ENCODE data around the gene KLRG1. TPM values are rescaled to one million over a fixed set of nuclear protein-coding genes. Genes with fewer than 3 reads are reported as not detected.

The KLRG1 gene
- 1 to 10 TPM in 1 of 2 donors, under 1 TPM in 1; 0.40 to 1.5 TPM for total RNA-seq
- long read RNA-seq, partial matches to known transcripts = 0 of 1 reads
- long read RNA-seq, other reads (novel, unspliced or antisense) = 1 of 1 reads

- no peak for ATAC-seq
- intact Hi-C loops (cut with DNase I, micrococcal nuclease) = no loop called here
- no peak for DNase-seq
Measured at GRCh38 chr12:8989413-8989812, at the start of gene KLRG1. Gene KLRG1, plus strand, starts transcription at chr12:8989546. Its CDS starts 90 bp downstream, at chr12:8989636.

DNA sequence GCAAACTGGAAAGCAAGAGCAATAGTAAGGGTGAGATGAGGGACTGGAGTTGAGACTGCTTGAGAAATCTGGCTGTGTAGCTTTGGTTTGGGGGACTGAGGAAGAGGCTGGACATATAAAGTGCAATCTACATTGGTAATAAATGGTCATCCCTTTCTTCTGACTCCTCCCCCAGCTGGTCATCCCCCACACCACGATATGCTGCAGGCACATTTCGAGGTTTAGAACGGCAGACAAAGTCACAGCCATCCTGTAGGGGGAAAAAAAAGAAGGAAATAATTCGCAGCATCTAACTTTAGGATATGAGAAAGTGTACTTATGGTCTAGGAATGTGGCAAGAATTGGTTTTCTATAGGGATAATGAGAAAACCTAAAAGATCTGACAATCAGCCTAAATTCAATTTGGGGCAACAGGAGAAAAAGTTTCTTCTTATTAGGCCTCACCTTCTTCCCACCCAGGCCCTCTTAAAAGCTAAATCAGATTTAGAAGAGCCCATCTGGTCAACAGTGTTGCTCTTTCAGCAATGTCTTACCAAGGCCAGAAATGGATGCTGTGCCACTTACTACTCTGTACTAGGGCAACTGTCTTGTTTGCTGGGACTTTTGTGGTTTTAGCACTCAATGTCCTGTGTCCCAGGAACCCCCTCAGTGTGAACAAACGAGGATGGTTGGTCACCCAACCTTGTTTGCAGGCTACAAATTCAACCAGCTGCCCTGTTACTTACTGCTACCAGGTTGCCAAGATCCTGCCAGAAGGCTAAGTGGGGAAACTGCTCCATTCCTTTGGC, 47.5 kb upstream of the KLRG1 start:
- DNase-seq = no peak
- no peak for ATAC-seq
- intact Hi-C loops (cut with DNase I, micrococcal nuclease) = no loop called here

GRCh38 chr12:8943565-8944186, 45.7 kb upstream of the KLRG1 start:
- ATAC-seq = no peak
- DNase-seq = no peak
- intact Hi-C loops (cut with DNase I, micrococcal nuclease) = no loop called here

GRCh38 chr12:8946733-8947132, 42.6 kb upstream of the KLRG1 start:
- ATAC-seq = no peak
- DNase-seq = no peak
- intact Hi-C loops (cut with DNase I, micrococcal nuclease) = no loop called here

GRCh38 chr12:8947737-8948136, 41.6 kb upstream of the KLRG1 start:
- no peak for ATAC-seq
- no peak for DNase-seq
- intact Hi-C loops (cut with DNase I, micrococcal nuclease) = no loop called here

DNA sequence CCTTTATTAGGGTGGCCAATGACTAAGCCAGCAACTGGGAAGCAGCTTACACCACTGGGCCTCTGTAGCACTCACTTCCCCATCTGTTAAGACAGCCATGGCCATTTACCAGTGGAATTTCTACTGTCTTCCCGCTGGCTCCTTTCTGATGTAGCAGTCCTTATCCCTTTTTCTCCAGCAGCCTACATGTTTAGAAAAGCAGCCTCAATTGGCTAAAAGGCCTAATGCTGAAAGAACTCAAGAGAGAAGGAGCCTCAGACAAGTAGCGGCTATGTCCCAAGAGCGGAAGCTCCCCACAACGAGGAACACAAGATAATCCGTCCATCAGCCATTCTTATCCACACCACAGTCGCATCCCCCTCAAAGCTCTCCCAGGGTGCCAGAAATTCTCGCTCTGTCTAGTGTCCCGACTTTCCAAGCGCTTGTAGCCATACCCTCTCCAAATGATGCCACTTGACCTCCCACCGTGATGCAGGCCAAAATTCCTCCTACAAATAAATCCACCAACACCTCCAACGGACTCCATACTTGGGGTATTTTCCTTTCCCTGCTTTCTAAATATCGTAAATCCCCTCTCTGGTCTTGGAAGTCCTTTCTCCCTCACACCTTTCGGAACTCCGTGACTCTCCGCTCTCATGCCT, 40.5 kb upstream of the KLRG1 start:
- no peak for ATAC-seq
- intact Hi-C loops (cut with DNase I, micrococcal nuclease) = no loop called here
- peak in 1 of 2 donors; percentile 19 for DNase-seq

DNA sequence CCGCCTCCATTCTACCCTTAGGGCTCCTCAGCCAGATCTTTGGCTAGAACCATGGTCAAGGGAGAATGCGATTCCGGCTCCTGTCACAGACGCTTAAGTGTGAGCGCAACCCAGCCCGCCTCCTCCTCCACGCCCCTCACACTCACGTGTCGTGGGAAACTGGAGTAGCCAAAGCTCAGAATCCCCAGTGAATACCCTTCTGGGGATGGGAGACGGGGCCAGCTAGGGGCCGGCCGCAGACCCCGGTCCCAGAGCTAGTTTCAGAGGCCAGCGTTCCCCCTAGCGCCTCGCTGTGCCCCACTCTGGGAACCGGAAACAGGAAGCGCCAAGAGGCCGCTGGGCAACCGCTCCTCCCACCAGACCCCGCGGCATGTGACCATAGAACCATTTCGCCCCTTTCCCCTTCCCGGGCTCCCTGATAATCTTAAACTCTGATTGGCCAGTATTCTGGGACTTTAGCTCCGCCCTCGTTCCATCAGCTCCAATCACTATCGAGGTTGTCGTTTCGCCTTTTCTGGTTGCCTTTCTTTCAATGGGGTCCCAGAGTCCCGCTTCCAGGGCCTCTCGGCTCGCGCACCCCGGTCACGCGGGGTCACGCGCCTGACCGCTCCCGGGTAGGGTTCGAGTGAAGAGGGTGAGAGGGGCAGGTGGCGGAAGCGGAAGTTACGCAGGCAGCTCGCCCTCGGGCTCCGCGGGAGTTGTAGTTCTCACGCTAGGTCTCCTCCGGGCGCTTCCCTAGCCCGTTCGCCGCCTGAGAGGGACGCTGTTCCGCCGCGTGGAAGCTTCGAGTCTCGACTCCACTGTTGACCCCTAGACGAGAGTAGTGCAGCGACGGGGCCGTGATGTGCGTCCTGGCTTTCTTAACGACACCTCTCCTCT, 39.8 kb upstream of the KLRG1 start, which contains the start of gene M6PR:
Gene M6PR, minus strand, starts transcription at position 304 of the 879 bp plus-strand sequence. CDS start 3,241 bp downstream, outside the sequence.
- DNase-seq (peak; percentile 95), ATAC-seq (peak; percentile 92)
- intact Hi-C loops (cut with DNase I, micrococcal nuclease) = loop anchor here in 1 of 2 donors (5.0 kb wide), 1 partner anchor 88 kb away; no protein-coding TSS in a partner anchor

GRCh38 chr12:8950221-8950527, 39.2 kb upstream of the KLRG1 start:
- intact Hi-C loops (cut with DNase I, micrococcal nuclease) = loop anchor here in 1 of 2 donors (5.0 kb wide), 1 partner anchor 87 kb away; no protein-coding TSS in a partner anchor
- no peak for DNase-seq
- peak; percentile 9 for ATAC-seq

DNA sequence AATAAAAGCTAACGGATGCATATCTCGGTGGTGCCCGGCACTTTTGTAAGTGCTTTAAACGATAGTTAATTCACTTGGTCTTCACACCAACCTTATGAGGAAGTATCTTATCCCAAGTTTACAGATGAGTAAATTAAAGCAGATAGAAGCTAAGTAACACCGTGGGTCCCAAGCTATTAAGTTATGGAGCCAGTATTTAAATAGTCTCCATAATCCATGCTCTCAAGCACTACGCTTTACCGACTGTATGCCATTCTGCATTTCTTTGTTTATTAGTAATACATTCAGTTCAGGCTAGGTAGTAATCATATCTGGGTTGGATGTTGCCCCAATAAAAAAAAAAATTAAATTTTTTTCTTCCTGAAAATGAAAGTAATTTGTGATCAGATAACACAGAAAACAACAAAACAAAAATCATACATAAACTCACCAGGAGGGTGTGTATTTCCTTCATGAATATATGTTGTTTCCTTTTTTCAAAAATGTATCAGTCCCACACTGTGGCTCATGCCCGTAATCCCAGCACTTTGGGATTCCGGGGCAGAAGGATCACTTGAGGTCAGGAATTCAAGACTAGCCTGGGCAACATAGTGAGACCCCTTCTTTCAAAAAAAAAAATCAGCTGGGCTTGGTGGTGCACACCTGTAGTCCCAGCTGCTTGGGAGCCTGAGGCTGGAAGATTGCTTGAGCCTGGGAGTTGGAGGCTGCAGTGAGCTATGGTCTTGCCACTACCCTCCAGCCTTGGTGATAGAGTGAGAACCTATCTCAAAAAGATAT, 38.5 kb upstream of the KLRG1 start:
- intact Hi-C loops (cut with DNase I, micrococcal nuclease) = loop anchor here in 1 of 2 donors (5.0 kb wide), 1 partner anchor 86 kb away; no protein-coding TSS in a partner anchor
- DNase-seq (no peak), ATAC-seq (no peak)

DNA sequence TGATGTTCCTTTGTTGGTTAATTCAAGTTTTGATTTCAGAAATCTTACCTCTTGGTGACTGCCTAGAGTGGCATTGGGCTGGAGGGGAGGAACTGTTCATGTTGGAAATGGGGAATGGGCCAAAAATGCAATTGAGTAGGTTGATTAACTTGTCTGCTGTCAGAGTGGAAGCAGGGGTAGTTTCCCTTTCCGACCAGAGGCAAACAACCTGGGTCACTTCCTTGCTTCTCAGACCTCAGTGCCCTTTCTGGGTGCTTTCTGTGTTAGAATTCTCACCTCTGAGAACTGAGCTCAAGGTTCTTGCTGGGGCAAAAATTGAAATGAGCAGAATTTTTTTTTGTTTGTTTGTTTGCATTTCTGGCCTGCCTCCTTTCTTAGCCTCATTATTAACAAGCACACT, 37.6 kb upstream of the KLRG1 start:
- intact Hi-C loops (cut with DNase I, micrococcal nuclease) = loop anchor here in 1 of 2 donors (5.0 kb wide), 1 partner anchor 86 kb away; no protein-coding TSS in a partner anchor

DNA sequence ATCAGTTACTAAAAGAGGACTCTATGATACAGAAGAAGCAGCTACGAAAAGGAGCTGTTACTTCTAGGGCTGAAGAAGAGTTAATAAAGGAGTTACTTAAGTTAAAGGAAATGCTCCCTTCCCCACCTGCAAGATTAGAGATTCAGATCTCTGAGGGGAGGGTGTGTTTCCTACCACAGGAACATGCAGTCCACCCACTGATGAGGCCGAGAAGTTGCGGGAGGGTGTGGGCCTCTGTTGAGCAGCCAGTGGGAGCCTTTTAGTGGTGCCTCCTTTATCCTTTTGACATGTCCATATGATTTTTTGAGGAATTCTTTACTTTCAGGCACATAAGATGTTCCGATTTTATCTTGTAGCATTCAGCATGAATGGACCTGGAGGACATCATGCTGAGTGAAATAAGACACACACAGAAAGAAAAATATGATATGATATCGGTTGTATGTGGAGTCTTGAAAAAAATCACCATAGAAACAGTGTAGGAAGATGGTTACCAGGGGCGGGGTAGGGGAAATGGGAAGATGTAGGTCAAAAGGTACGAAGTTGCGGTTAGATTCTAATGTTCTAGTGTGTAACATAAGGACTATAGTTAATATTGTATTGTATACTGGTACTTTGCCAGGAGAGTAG, 35.5 kb upstream of the KLRG1 start:
- ATAC-seq = no peak
- no peak for DNase-seq
- intact Hi-C loops (cut with DNase I, micrococcal nuclease) = loop anchor here in 1 of 2 donors (5.0 kb wide), 1 partner anchor 83 kb away; no protein-coding TSS in a partner anchor

More for the DNA sequence above, 37.6 kb upstream of the KLRG1 start:
- DNase-seq = no peak
- ATAC-seq = no peak

GRCh38 chr12:8956073-8956472, 33.3 kb upstream of the KLRG1 start:
- no peak for DNase-seq
- ATAC-seq = no peak
- intact Hi-C loops (cut with DNase I, micrococcal nuclease) = no loop called here

DNA sequence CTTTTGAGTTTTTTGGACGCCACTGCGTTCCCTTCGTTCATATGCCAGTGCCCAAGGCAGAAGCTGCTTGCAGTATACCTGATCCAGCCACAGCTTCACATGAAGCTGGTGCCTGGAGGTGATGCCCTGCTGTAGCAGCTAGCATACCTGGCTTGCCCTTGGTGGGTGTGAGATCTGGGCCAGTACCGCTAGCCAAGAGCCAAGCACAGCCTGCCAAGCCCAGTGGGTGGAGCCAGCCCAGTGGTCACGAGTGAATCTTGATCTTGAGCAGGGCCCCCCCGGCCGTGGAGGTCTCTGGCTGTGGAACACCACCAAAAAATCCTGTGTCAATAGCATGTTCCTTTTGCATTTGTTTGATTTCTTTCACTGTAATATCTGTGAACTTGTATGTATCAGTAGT, 32.6 kb upstream of the KLRG1 start:
- DNase-seq (no peak), ATAC-seq (no peak)
- intact Hi-C loops (cut with DNase I, micrococcal nuclease) = no loop called here

- DNase-seq (no peak), ATAC-seq (no peak)
- intact Hi-C loops (cut with DNase I, micrococcal nuclease) = no loop called here
Measured at GRCh38 chr12:8957561-8957960, 31.8 kb upstream of the KLRG1 start.

DNA sequence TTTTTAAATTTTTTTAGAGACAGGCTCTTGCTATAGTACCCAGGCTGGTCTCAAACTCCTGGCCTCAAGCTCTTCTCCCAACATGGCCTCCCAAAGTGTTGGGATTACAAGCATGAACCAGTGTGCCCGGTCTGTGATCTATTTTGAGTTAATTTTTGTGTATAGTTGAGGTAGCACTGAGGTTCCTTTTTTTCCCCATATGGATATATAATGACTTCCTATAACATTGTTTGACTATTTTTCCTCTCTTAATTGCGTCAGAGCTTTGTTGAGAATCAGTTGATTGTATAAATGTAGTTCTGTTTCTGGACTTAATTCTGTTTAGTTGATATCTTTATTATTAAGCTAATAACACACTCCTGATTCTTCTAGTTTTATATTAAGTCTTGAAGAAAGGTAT, 31.3 kb upstream of the KLRG1 start:
- no peak for ATAC-seq
- intact Hi-C loops (cut with DNase I, micrococcal nuclease) = no loop called here
- DNase-seq = no peak

GRCh38 chr12:8960176-8960575, 29.2 kb upstream of the KLRG1 start:
- DNase-seq = no peak
- intact Hi-C loops (cut with DNase I, micrococcal nuclease) = no loop called here
- no peak for ATAC-seq

GRCh38 chr12:8968761-8969160, 20.6 kb upstream of the KLRG1 start:
- ATAC-seq (no peak), DNase-seq (no peak)
- intact Hi-C loops (cut with DNase I, micrococcal nuclease) = no loop called here

Data from left colon (tissue), 2 donors.